ENCODE data around the gene PTGER4.

GRCh38 chr5:40720069-40720468 is 40.4 kb downstream of the PTGER4 start:
- TF ChIP-seq CTCF (optimal IDR thresholded peaks at IDR 0.05 in 1 of 3, IDR thresholded peaks at IDR 0.05 in 1 of 3, conservative IDR thresholded peaks at IDR 0.05 in 1 of 3; ENCODE audit: extremely low read depth in 1 of 3, insufficient read depth in 2 of 3, low read length in 3 of 3) (no peak), EZH2 (IDR thresholded peaks at IDR 0.05; ENCODE audit: low read length) (no peak)
